Mononuclear cell (primary cell): ENCODE data around the gene EFNA4. TPM values are rescaled to one million over a fixed set of nuclear protein-coding genes. Genes with fewer than 3 reads are reported as not detected.

Experiments used
- total RNA-seq: library from RNA; depleted of rRNA; stranded (reverse); fragments of >200 nt; gene quantifications from one replicate; pipeline ENCODE4 v1.2.3, GENCODE V29; 2012

EFNA4 gene
- total RNA-seq, 1 donor = 2.4 TPM

Other genes starting within 250 kb of the EFNA4 start
- gene KCNN3, start 193.5 kb upstream of the EFNA4 start, total RNA-seq = 0.21 TPM
- gene PMVK, start 127.0 kb upstream of the EFNA4 start, total RNA-seq = 2.1 TPM
- 125 TPM for gene PBXIP1, start 107.6 kb upstream of the EFNA4 start, total RNA-seq
- 13.4 TPM for gene PYGO2, start 102.0 kb upstream of the EFNA4 start, total RNA-seq
- 22.2 TPM for gene SHC1, start 93.0 kb upstream of the EFNA4 start, total RNA-seq
- 5.9 TPM for gene CKS1B, start 89.1 kb upstream of the EFNA4 start, total RNA-seq
- 11.3 TPM for gene FLAD1, start 80.4 kb upstream of the EFNA4 start, total RNA-seq
- 0.63 TPM for gene LENEP, start 70.2 kb upstream of the EFNA4 start, total RNA-seq
- 39.6 TPM for gene ZBTB7B, start 60.9 kb upstream of the EFNA4 start, total RNA-seq
- 0.10 TPM for gene DCST2, start 30.0 kb upstream of the EFNA4 start, total RNA-seq
- gene DCST1, start 29.9 kb upstream of the EFNA4 start, total RNA-seq = 0.21 TPM
- gene ADAM15, start 12.4 kb upstream of the EFNA4 start, total RNA-seq = 25.1 TPM
- 0.21 TPM for gene EFNA3, start 15.1 kb downstream of the EFNA4 start, total RNA-seq
- gene EFNA1, start 64.1 kb downstream of the EFNA4 start, total RNA-seq = 0.84 TPM
- gene SLC50A1, start 72.1 kb downstream of the EFNA4 start, total RNA-seq = 22.4 TPM
- gene DPM3, start 76.8 kb downstream of the EFNA4 start, total RNA-seq = 14.0 TPM
- 62.0 TPM for gene KRTCAP2, start 109.6 kb downstream of the EFNA4 start, total RNA-seq
- 0.52 TPM for gene TRIM46, start 110.1 kb downstream of the EFNA4 start, total RNA-seq
- gene THBS3, start 144.2 kb downstream of the EFNA4 start, total RNA-seq = 8.0 TPM
- gene MTX1, start 145.0 kb downstream of the EFNA4 start, total RNA-seq = 16.1 TPM
- 2.1 TPM for gene ENTREP3, start 191.7 kb downstream of the EFNA4 start, total RNA-seq
- gene SCAMP3, start 198.6 kb downstream of the EFNA4 start, total RNA-seq = 17.9 TPM
- gene CLK2, start 209.8 kb downstream of the EFNA4 start, total RNA-seq = 18.2 TPM
- 0.21 TPM for gene HCN3, start 213.7 kb downstream of the EFNA4 start, total RNA-seq
- not detected for gene PKLR, start 237.7 kb downstream of the EFNA4 start, total RNA-seq
- gene FDPS, start 245.1 kb downstream of the EFNA4 start, total RNA-seq = 21.5 TPM